ENCODE measurements around the gene RNF213.

Gene RNF213

DNA sequence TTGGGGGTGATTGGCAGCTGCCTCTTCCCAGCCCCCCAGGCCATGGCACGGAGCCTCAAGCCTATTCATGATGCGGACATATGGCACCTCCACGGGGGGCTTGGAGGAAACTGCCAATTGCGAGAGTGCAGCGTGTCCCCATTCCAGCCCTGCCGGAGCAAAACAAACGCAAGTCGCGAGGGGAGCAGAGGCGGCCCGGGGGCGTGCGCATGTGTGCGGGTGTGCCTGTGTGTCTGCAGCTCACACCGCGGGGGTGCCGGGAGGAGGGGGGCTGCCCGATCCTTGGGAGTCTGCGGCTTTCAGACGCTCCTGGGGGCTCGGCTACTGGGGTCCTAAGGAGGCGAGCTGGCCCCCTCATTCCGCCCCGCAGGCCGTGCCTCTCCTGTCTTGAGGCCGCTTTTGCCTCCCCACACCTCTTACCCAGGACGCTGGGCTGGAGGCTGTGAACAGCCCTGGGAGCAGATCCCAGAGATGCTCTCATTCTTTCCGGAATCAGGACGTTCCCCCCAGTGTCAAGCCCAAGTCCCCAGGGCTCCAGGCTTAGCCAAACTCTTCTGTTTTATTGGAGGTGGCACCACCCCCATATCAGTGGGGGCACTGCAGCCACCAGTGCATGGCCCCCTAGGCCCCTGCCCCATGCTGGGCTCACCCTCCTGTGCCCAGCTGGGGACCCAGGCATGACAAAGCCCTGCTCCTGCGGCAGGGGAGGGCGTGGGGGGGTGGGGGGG lies 183.4 kb downstream of the RNF213 start:
- in situ Hi-C loops (cut with MboI; ENCODE audit: low sequenced_read_pairs): no loop called here

DNA sequence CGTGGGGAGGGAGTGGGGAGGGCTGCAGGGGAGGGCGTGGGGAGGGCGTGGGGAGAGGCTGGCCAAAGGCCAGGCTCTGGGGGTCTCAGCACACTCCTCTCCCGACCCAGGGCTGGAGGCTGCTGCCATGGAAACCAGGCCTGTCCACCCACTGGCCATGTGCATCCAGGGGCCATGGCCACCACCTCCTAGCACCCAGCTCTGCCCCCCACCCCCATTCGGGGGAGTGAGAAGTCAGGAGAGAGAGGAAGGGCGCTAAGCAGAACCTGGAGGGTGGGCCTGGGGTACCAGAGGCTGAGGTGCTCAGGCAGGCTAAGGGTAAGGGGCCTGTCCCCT lies 184.0 kb downstream of the RNF213 start:
- in situ Hi-C loops (cut with MboI; ENCODE audit: low sequenced_read_pairs): no loop called here

DNA sequence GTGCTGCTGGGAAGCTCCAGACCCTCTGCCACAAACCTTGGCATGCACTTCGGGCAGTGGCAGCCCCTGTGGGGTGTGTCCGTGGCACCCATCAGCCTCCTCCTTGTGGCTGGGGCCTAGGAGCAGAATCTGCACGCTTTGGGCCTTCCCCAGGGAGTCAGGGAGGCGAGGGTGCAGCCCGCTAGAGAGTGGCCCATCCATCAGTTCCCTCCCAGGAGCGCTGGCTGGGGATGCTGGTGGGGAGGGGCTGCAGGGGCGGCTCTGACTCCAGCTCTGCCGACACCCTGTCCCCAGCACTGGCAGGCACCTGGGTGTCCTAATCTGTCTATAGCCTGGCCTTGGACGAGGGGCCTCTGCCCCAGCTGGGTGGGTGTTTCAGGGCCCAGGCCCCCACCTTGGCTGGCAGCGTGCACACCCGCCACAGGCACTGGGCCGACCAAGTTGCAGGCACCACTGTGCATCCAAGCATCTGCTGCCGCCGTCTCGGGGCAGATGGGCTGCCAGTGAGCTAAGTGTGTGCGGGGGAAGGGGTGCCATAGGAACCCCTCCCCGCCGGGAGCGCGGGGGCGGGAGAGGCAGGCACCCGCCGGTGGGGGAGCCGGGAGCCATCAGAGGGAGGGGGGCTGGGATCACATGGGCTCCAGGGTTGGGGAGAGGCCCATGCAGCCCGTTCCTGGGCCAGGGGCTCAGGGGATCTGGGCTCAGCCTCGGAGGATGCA lies 184.5 kb downstream of the RNF213 start:
- in situ Hi-C loops (cut with MboI; ENCODE audit: low sequenced_read_pairs): no loop called here

DNA sequence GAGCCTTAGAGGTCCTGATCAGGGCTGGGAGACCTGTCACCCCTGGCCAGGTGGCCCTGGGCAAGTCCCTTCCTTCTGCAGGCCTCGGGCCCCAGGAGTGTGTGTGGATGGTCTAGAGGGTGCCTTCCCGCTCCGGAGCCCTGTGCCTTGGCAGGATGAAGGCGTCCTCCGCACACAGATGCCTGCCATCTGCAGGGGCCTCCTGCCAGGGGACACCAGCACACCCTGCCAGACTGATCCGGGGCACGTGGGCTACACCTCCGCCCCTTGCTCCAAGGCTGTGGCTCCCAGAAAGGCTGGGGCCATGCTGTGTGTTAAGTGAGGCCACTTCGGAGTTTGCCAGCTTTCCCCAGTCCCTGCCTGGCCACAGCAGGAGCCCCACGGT lies 185.1 kb downstream of the RNF213 start:
- in situ Hi-C loops (cut with MboI; ENCODE audit: low sequenced_read_pairs): no loop called here

DNA sequence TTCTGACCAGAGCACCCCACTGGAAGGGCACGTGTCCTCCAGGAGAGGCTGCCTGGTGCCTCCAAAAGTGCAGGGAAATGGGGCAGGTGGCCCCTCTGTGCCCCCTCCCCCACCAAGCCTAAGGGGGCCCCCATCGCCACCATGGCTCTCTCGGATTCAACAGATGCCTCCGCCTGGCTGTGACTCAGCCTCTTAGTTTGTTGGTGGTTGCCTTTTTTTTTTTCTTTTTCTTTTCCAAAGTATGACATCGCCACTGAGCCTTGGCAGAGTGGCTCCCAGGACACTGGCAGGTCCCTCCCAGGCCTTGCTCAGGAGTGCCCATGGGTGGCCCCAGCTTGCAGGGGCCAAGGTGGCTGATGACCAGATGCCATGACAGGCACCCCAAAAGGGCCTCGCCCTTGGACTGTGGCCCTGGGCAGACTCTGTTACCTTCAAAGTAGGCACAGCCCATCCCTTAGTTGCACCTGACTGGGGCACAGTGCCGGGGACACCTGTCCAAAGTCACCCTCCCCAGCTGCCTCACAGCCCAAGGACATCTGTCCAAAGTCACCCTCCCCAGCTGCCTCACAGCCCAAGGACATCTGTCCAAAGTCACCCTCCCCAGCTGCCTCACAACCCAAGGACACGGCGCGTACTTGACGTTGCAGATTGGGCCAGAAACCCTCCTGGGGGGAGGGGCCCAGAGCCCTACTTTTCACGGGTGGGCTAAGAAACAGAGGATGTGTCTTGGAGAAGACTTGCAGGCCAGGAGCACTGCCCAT lies 186.2 kb downstream of the RNF213 start:
- in situ Hi-C loops (cut with MboI; ENCODE audit: low sequenced_read_pairs): no loop called here

DNA sequence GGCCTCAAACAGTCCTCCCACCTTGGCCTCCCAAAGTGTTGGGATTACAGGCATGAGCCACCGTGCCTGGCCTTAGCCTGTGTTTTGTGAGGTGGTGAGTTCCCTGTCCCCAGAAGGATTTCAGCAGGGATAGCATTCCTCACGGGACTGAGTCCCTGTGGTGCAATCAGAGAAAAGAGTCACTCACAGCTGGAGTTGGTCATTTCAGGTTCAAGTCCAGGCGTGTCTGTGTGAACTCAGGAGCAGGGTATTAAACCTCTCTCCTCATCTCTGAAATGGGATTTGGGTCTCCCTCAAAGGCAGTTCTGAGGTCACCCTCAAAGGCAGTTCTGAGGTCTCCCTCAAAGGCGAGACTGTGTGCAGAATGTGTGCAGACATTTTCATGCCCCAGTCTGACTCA lies 187.1 kb downstream of the RNF213 start:
- in situ Hi-C loops (cut with MboI; ENCODE audit: low sequenced_read_pairs): no loop called here

Measured in HL-60/S4 (cell line).